ENCODE measurements around the gene VDR. TPM values are rescaled to one million over a fixed set of nuclear protein-coding genes. Genes with fewer than 3 reads are reported as not detected.

VDR gene
- total and polyA plus RNA-seq, 10 donors = 0.70 to 10.5 (median 5.7) TPM

- Histone ChIP-seq H3K27ac (no peak overlapping the region), H3K4me3 (no peak overlapping the region), H3K9me3 (no peaks in the 10 kb centered on the region), H3K36me3 (peaks cover 0 to 66% (median 3%) of the 10 kb centered on the region in 6 donors), H3K4me1 (no peaks in the 10 kb centered on the region), H3K27me3 (replicated peaks in 1 of 7) (no peaks in the 10 kb centered on the region)
- TF ChIP-seq CTCF (IDR thresholded peaks at IDR 0.05 in 8 of 11, conservative IDR thresholded peaks at IDR 0.05 in 3 of 11) (no peak), POLR2A (IDR thresholded peaks at IDR 0.05) (no peak), POLR2AphosphoS5 (IDR thresholded peaks at IDR 0.05) (no peak)
- no peak for DNase-seq
- 94 to 99% (median 97%) methylated on average over 5 of the region's 5 CpGs for WGBS, 5 donors
- intact Hi-C loops (cut with DNase I; ENCODE audit: low total_unique reads) = no loop called here
Observed at GRCh38 chr12:47854531-47854930, 50.3 kb downstream of the VDR start.

DNA sequence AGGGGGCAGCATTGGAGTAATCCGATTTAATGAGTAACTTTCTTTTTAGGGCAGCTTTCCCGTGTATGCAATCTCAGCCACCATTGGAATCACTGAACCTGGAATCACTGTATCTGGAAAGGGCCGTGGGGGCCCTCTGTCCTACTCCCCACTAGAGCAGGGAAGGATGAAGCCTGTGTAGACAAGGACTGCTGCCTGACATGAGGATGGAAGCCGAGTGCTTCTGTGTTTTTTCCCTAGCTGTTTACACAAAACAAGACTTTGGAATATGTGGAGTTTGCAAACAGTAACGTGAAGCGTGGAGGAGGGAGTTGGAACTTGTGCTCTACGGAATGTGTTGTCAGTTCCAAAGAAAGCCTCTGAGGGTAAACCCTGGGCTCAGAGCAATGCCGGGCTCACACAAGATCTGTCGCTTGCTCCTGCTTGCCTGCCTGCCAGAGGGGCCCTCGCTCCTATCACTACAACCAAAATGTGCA is 52.7 kb downstream of the VDR start:
- TF ChIP-seq CTCF (IDR thresholded peaks at IDR 0.05 in 8 of 11, conservative IDR thresholded peaks at IDR 0.05 in 3 of 11) (no peak), POLR2A (IDR thresholded peaks at IDR 0.05) (no peak), POLR2AphosphoS5 (IDR thresholded peaks at IDR 0.05) (no peak)

DNA sequence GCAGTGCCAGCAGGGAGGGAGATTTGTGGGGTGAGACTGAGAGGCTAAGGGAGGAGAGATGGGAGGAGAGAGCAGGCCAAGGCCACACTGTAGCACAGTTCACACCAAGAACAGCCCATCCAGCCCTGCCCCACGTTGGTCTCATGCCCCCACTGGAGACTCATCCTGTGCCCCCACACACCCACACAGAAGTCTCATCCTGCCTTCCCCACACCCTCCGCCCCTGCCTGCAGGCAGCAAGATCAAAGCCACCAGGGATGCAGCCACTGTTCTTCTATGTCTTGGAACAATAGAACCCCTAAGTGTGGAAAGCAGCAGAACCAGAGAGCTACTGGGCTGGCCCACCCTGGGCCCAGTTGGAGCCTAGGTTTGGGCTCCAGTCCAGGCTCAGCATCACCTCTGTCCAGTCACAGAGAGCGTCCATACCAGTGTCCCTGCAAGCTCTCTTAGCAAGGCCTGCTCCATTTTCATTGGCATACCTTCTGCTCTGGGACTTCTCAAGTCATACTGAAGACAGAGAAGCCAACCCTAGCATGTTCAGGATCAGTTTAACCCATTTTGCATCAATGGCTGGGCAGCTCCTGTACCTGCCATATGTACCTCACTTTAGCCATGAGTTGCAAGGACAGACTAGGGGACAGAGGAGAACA is 53.4 kb downstream of the VDR start:
- no peak for TF ChIP-seq CTCF (IDR thresholded peaks at IDR 0.05 in 8 of 11, conservative IDR thresholded peaks at IDR 0.05 in 3 of 11)
- DNase-seq = no peak
- intact Hi-C loops (cut with DNase I; ENCODE audit: low total_unique reads) = no loop called here
- no peaks in the 10 kb centered on the region for H3K4me1 ChIP-seq
- WGBS, 5 donors = 72 to 84% (median 77%) methylated on average over 3 of the region's 3 CpGs
- H3K9me3 ChIP-seq = no peaks in the 10 kb centered on the region
- H3K27me3 ChIP-seq (replicated peaks in 1 of 7) = no peaks in the 10 kb centered on the region
- H3K36me3 ChIP-seq = peaks cover 0 to 60% (median 0%) of the 10 kb centered on the region in 6 donors
- H3K27ac ChIP-seq = no peak overlapping the region
- H3K4me3 ChIP-seq = no peak overlapping the region

More for the DNA sequence above, 52.7 kb downstream of the VDR start:
- no peaks in the 10 kb centered on the region for H3K27me3 ChIP-seq (replicated peaks in 1 of 7)
- no peaks in the 10 kb centered on the region for H3K9me3 ChIP-seq
- H3K27ac ChIP-seq = no peak overlapping the region
- WGBS, 5 donors = 80 to 88% (median 82%) methylated on average over 10 of the region's 10 CpGs
- H3K36me3 ChIP-seq = peaks cover 0 to 61% (median 3%) of the 10 kb centered on the region in 6 donors
- no peak overlapping the region for H3K4me3 ChIP-seq
- intact Hi-C loops (cut with DNase I; ENCODE audit: low total_unique reads) = no loop called here
- no peaks in the 10 kb centered on the region for H3K4me1 ChIP-seq
- no peak for DNase-seq

DNA sequence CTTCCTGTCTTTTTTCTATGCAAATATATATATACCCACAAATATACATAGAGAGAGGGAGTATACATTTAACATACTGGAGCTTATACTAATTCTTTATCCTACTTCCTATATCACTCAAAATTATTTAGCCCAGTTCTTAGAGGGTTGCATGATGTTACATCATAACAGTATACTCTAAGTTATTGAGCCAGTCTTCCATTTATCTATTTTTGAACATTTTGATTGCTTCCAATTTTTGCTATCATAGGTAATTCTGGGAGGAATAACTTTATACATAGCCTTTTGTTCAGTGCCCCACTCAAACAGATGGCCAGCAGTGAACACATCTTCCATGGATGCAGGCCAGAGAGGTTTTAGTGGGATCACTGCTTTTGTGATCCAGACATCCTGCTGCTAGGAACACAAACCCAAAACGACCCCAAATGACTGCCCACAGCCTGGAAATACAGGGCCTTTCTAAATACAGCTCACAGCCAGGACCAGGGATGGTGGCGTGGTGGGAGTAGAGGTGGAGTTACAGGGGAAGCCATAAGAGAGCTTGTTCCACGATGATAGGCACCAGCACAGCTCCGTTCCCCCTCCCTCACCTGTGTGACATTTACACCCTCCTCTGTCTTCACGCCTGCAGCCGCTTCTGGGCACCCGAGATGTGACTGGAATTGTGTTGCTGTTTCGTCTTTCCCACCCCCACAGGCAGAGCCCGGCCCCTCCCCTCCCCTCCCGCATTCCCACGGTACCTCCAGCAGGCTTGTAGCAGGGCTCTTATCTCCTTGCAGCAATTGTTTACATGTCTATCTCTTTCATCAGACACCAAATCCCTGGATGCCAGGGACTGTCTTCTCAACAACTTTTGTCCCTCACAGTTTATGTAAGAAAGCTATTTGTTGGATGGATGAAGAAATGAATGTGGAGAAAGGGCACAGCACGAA is 54.4 kb downstream of the VDR start:
- TF ChIP-seq CTCF (IDR thresholded peaks at IDR 0.05 in 8 of 11, conservative IDR thresholded peaks at IDR 0.05 in 3 of 11) = no peak
- TF ChIP-seq POLR2AphosphoS5 (IDR thresholded peaks at IDR 0.05) = no peak
- TF ChIP-seq POLR2A (IDR thresholded peaks at IDR 0.05) = no peak
- Histone ChIP-seq H3K9me3 (no peaks in the 10 kb centered on the region), H3K4me1 (no peaks in the 10 kb centered on the region), H3K27me3 (replicated peaks in 1 of 7) (no peaks in the 10 kb centered on the region), H3K4me3 (no peak overlapping the region), H3K27ac (no peak overlapping the region), H3K36me3 (peaks cover 0 to 64% (median 0%) of the 10 kb centered on the region in 6 donors)
- no peak for DNase-seq
- 71 to 90% (median 80%) methylated on average over 12 of the region's 12 CpGs for WGBS, 5 donors
- intact Hi-C loops (cut with DNase I; ENCODE audit: low total_unique reads) = no loop called here

All from spleen (tissue), 11 donors.